ENCODE measurements around the gene ATXN10.

GRCh38 chr22:45631140-45631840, 40.3 kb upstream of the ATXN10 start:
- TF ChIP-seq CTCF (IDR thresholded peaks at IDR 0.05; ENCODE audit: borderline replicate concordance, extremely low read depth, low read length, poor library complexity, severe bottlenecking) (no peak), EZH2 (IDR thresholded peaks at IDR 0.05; ENCODE audit: borderline replicate concordance, low read depth, low read length, severe bottlenecking) (no peak)
